ENCODE measurements around the gene PLAGL1.

The PLAGL1 gene

GRCh38 chr6:143980921-143981320 lies 27.1 kb downstream of the PLAGL1 start:
- no peaks in the 10 kb centered on the region for H3K27me3 ChIP-seq (ENCODE audit: insufficient read depth, low read length)
- H3K27ac ChIP-seq (ENCODE audit: low read depth, low read length), result no peak overlapping the region
- H3K79me2 ChIP-seq (ENCODE audit: control insufficient read depth, insufficient read depth, low read length, unreplicated experiment), result no peaks in the 10 kb centered on the region
- H3K4me3 ChIP-seq (ENCODE audit: low read depth, low read length), result no peak overlapping the region
- no peaks in the 10 kb centered on the region; the same call in 1 of the 2 replicates for H3K36me3 ChIP-seq (ENCODE audit: insufficient read depth, low read length)
- H2AFZ ChIP-seq (ENCODE audit: low read length, unreplicated experiment), result no peak overlapping the region
- H3K4me1 ChIP-seq (ENCODE audit: control insufficient read depth, insufficient read depth, low read length, unreplicated experiment), result peaks cover 4% of the 10 kb centered on the region

- no peaks in the 10 kb centered on the region for H3K36me3 ChIP-seq (ENCODE audit: insufficient read depth, low read length)
Observed at GRCh38 chr6:143976806-143977349, 31.2 kb downstream of the PLAGL1 start.

GRCh38 chr6:143974089-143974488 lies 34.0 kb downstream of the PLAGL1 start:
- Histone ChIP-seq H3K36me3 (ENCODE audit: insufficient read depth, low read length) (no peaks in the 10 kb centered on the region), H3K4me3 (ENCODE audit: low read depth, low read length) (no peak overlapping the region), H3K4me1 (ENCODE audit: control insufficient read depth, insufficient read depth, low read length, unreplicated experiment) (peaks cover 4% of the 10 kb centered on the region), H3K79me2 (ENCODE audit: control insufficient read depth, insufficient read depth, low read length, unreplicated experiment) (peaks cover 4% of the 10 kb centered on the region), H3K27ac (ENCODE audit: low read depth, low read length) (no peak overlapping the region), H3K27me3 (ENCODE audit: insufficient read depth, low read length) (no peaks in the 10 kb centered on the region), H2AFZ (ENCODE audit: low read length, unreplicated experiment) (no peak overlapping the region)

More at GRCh38 chr6:143976806-143977349, 31.2 kb downstream of the PLAGL1 start:
- H3K27ac ChIP-seq (ENCODE audit: low read depth, low read length), result no peak overlapping the region
- H3K4me3 ChIP-seq (ENCODE audit: low read depth, low read length), result peak overlapping the region; percentile 15
- peaks cover 4% of the 10 kb centered on the region for H3K79me2 ChIP-seq (ENCODE audit: control insufficient read depth, insufficient read depth, low read length, unreplicated experiment)
- peaks cover 4% of the 10 kb centered on the region for H3K4me1 ChIP-seq (ENCODE audit: control insufficient read depth, insufficient read depth, low read length, unreplicated experiment)
- H2AFZ ChIP-seq (ENCODE audit: low read length, unreplicated experiment), result peak overlapping the region; percentile 77
- no peaks in the 10 kb centered on the region for H3K27me3 ChIP-seq (ENCODE audit: insufficient read depth, low read length)

GRCh38 chr6:143973097-143973966 lies 34.7 kb downstream of the PLAGL1 start:
- no peak overlapping the region for H3K4me3 ChIP-seq (ENCODE audit: low read depth, low read length)
- H2AFZ ChIP-seq (ENCODE audit: low read length, unreplicated experiment), result no peak overlapping the region
- peaks cover 4% of the 10 kb centered on the region for H3K4me1 ChIP-seq (ENCODE audit: control insufficient read depth, insufficient read depth, low read length, unreplicated experiment)
- no peak overlapping the region for H3K27ac ChIP-seq (ENCODE audit: low read depth, low read length)
- H3K36me3 ChIP-seq (ENCODE audit: insufficient read depth, low read length), result no peaks in the 10 kb centered on the region
- H3K27me3 ChIP-seq (ENCODE audit: insufficient read depth, low read length), result no peaks in the 10 kb centered on the region
- H3K79me2 ChIP-seq (ENCODE audit: control insufficient read depth, insufficient read depth, low read length, unreplicated experiment), result peaks cover 4% of the 10 kb centered on the region

- Histone ChIP-seq H3K4me1 (ENCODE audit: control insufficient read depth, insufficient read depth, low read length, unreplicated experiment) (peaks cover 7% of the 10 kb centered on the region), H2AFZ (ENCODE audit: low read length, unreplicated experiment) (no peak overlapping the region), H3K27me3 (ENCODE audit: insufficient read depth, low read length) (no peaks in the 10 kb centered on the region), H3K4me3 (ENCODE audit: low read depth, low read length) (no peak overlapping the region), H3K79me2 (ENCODE audit: control insufficient read depth, insufficient read depth, low read length, unreplicated experiment) (peaks cover 4% of the 10 kb centered on the region), H3K36me3 (ENCODE audit: insufficient read depth, low read length) (no peaks in the 10 kb centered on the region), H3K27ac (ENCODE audit: low read depth, low read length) (no peak overlapping the region)
Observed at GRCh38 chr6:143971482-143972205, 36.4 kb downstream of the PLAGL1 start.

GRCh38 chr6:143970456-143971218 lies 37.4 kb downstream of the PLAGL1 start:
- H3K27me3 ChIP-seq (ENCODE audit: insufficient read depth, low read length), result no peaks in the 10 kb centered on the region
- no peak overlapping the region for H3K27ac ChIP-seq (ENCODE audit: low read depth, low read length)
- H3K79me2 ChIP-seq (ENCODE audit: control insufficient read depth, insufficient read depth, low read length, unreplicated experiment), result peaks cover 4% of the 10 kb centered on the region
- no peak overlapping the region for H2AFZ ChIP-seq (ENCODE audit: low read length, unreplicated experiment)
- H3K36me3 ChIP-seq (ENCODE audit: insufficient read depth, low read length), result no peaks in the 10 kb centered on the region
- peaks cover 10% of the 10 kb centered on the region for H3K4me1 ChIP-seq (ENCODE audit: control insufficient read depth, insufficient read depth, low read length, unreplicated experiment)
- no peak overlapping the region for H3K4me3 ChIP-seq (ENCODE audit: low read depth, low read length)

- H3K27ac ChIP-seq (ENCODE audit: low read depth, low read length), result no peak overlapping the region
- H2AFZ ChIP-seq (ENCODE audit: low read length, unreplicated experiment), result no peak overlapping the region
- no peaks in the 10 kb centered on the region for H3K36me3 ChIP-seq (ENCODE audit: insufficient read depth, low read length)
- no peak overlapping the region for H3K4me3 ChIP-seq (ENCODE audit: low read depth, low read length)
- H3K4me1 ChIP-seq (ENCODE audit: control insufficient read depth, insufficient read depth, low read length, unreplicated experiment), result peaks cover 10% of the 10 kb centered on the region
- no peaks in the 10 kb centered on the region for H3K27me3 ChIP-seq (ENCODE audit: insufficient read depth, low read length)
- H3K79me2 ChIP-seq (ENCODE audit: control insufficient read depth, insufficient read depth, low read length, unreplicated experiment), result peaks cover 4% of the 10 kb centered on the region
Observed at GRCh38 chr6:143969077-143969476, 39.0 kb downstream of the PLAGL1 start.

GRCh38 chr6:143967706-143968376 lies 40.2 kb downstream of the PLAGL1 start:
- Histone ChIP-seq H3K27ac (ENCODE audit: low read depth, low read length) (no peak overlapping the region), H3K4me1 (ENCODE audit: control insufficient read depth, insufficient read depth, low read length, unreplicated experiment) (peaks cover 10% of the 10 kb centered on the region), H3K79me2 (ENCODE audit: control insufficient read depth, insufficient read depth, low read length, unreplicated experiment) (no peaks in the 10 kb centered on the region), H3K4me3 (ENCODE audit: low read depth, low read length) (no peak overlapping the region), H2AFZ (ENCODE audit: low read length, unreplicated experiment) (no peak overlapping the region), H3K27me3 (ENCODE audit: insufficient read depth, low read length) (0 out of 2 replicates have a peak, but pooled peaks cover 5% of the 10 kb centered on the region), H3K36me3 (ENCODE audit: insufficient read depth, low read length) (no peaks in the 10 kb centered on the region)

GRCh38 chr6:143966312-143966711 lies 41.7 kb downstream of the PLAGL1 start:
- Histone ChIP-seq H3K36me3 (ENCODE audit: insufficient read depth, low read length) (no peaks in the 10 kb centered on the region), H3K4me3 (ENCODE audit: low read depth, low read length) (no peak overlapping the region), H3K27me3 (ENCODE audit: insufficient read depth, low read length) (0 out of 2 replicates have a peak, but pooled peaks cover 11% of the 10 kb centered on the region), H3K27ac (ENCODE audit: low read depth, low read length) (no peak overlapping the region), H3K79me2 (ENCODE audit: control insufficient read depth, insufficient read depth, low read length, unreplicated experiment) (no peaks in the 10 kb centered on the region), H2AFZ (ENCODE audit: low read length, unreplicated experiment) (no peak overlapping the region), H3K4me1 (ENCODE audit: control insufficient read depth, insufficient read depth, low read length, unreplicated experiment) (peaks cover 10% of the 10 kb centered on the region)
